ENCODE results near the gene MIER2.

MIER2 gene

GRCh38 chr19:307793-308420 is 36.7 kb downstream of the MIER2 start:
- no peaks in the 10 kb centered on the region for H3K27me3 Mint-ChIP-seq (ENCODE audit: low read depth)
- H3K4me1 Mint-ChIP-seq (ENCODE audit: low read depth) = no peaks in the 10 kb centered on the region
- peaks cover 15% of the 10 kb centered on the region for H3K36me3 Mint-ChIP-seq (ENCODE audit: low read depth)
- H3K4me3 Mint-ChIP-seq = no peak overlapping the region
- DNase-seq (ENCODE audit: low spot score) = no peak
- no peak overlapping the region for H3K27ac Mint-ChIP-seq
- H3K9me3 Mint-ChIP-seq = no peaks in the 10 kb centered on the region

- Mint-ChIP-seq H3K27me3 (ENCODE audit: low read depth) (no peaks in the 10 kb centered on the region), H3K36me3 (ENCODE audit: low read depth) (peaks cover 15% of the 10 kb centered on the region), H3K4me3 (no peak overlapping the region), H3K4me1 (ENCODE audit: low read depth) (no peaks in the 10 kb centered on the region), H3K9me3 (no peaks in the 10 kb centered on the region), H3K27ac (no peak overlapping the region)
- DNase-seq (ENCODE audit: low spot score) = no peak
Observed at GRCh38 chr19:307111-307531, 37.5 kb downstream of the MIER2 start.

- Mint-ChIP-seq H3K36me3 (ENCODE audit: low read depth) (peaks cover 12% of the 10 kb centered on the region), H3K27me3 (ENCODE audit: low read depth) (no peaks in the 10 kb centered on the region), H3K27ac (no peak overlapping the region), H3K4me3 (no peak overlapping the region), H3K4me1 (ENCODE audit: low read depth) (no peaks in the 10 kb centered on the region), H3K9me3 (no peaks in the 10 kb centered on the region)
- DNase-seq (ENCODE audit: low spot score) = no peak
Observed at GRCh38 chr19:306151-306900, 38.3 kb downstream of the MIER2 start.

- no peak overlapping the region for H3K4me3 Mint-ChIP-seq
- peaks cover 10% of the 10 kb centered on the region for H3K36me3 Mint-ChIP-seq (ENCODE audit: low read depth)
- H3K27ac Mint-ChIP-seq = no peak overlapping the region
- no peaks in the 10 kb centered on the region for H3K9me3 Mint-ChIP-seq
- H3K27me3 Mint-ChIP-seq (ENCODE audit: low read depth) = no peaks in the 10 kb centered on the region
- no peaks in the 10 kb centered on the region for H3K4me1 Mint-ChIP-seq (ENCODE audit: low read depth)
- no peak for DNase-seq (ENCODE audit: low spot score)
Observed at GRCh38 chr19:305240-306150, 39.1 kb downstream of the MIER2 start.

- H3K27me3 Mint-ChIP-seq (ENCODE audit: low read depth) = peaks cover 25% of the 10 kb centered on the region
- H3K9me3 Mint-ChIP-seq = no peaks in the 10 kb centered on the region
- no peaks in the 10 kb centered on the region for H3K4me1 Mint-ChIP-seq (ENCODE audit: low read depth)
- no peak for DNase-seq (ENCODE audit: low spot score)
- H3K27ac Mint-ChIP-seq = no peak overlapping the region
- H3K4me3 Mint-ChIP-seq = no peak overlapping the region
- no peaks in the 10 kb centered on the region for H3K36me3 Mint-ChIP-seq (ENCODE audit: low read depth)
Observed at GRCh38 chr19:296476-297225, 47.9 kb downstream of the MIER2 start.

GRCh38 chr19:295687-296370 is 48.8 kb downstream of the MIER2 start:
- Mint-ChIP-seq H3K36me3 (ENCODE audit: low read depth) (no peaks in the 10 kb centered on the region), H3K27me3 (ENCODE audit: low read depth) (peaks cover 25% of the 10 kb centered on the region), H3K27ac (no peak overlapping the region), H3K4me1 (ENCODE audit: low read depth) (no peaks in the 10 kb centered on the region), H3K4me3 (no peak overlapping the region), H3K9me3 (no peaks in the 10 kb centered on the region)
- no peak for DNase-seq (ENCODE audit: low spot score)

GRCh38 chr19:294946-295686 is 49.5 kb downstream of the MIER2 start:
- no peaks in the 10 kb centered on the region for H3K9me3 Mint-ChIP-seq
- H3K4me3 Mint-ChIP-seq = no peak overlapping the region
- no peak overlapping the region for H3K27ac Mint-ChIP-seq
- H3K36me3 Mint-ChIP-seq (ENCODE audit: low read depth) = no peaks in the 10 kb centered on the region
- no peaks in the 10 kb centered on the region for H3K4me1 Mint-ChIP-seq (ENCODE audit: low read depth)
- DNase-seq (ENCODE audit: low spot score) = peak; percentile 16
- H3K27me3 Mint-ChIP-seq (ENCODE audit: low read depth) = peaks cover 29% of the 10 kb centered on the region

GRCh38 chr19:294341-294945 is 50.2 kb downstream of the MIER2 start:
- Mint-ChIP-seq H3K36me3 (ENCODE audit: low read depth) (no peaks in the 10 kb centered on the region), H3K4me1 (ENCODE audit: low read depth) (no peaks in the 10 kb centered on the region), H3K27ac (no peak overlapping the region), H3K9me3 (no peaks in the 10 kb centered on the region), H3K4me3 (no peak overlapping the region), H3K27me3 (ENCODE audit: low read depth) (peaks cover 35% of the 10 kb centered on the region)
- DNase-seq (ENCODE audit: low spot score) = no peak

GRCh38 chr19:293436-294110 is 51.0 kb downstream of the MIER2 start:
- H3K36me3 Mint-ChIP-seq (ENCODE audit: low read depth) = no peaks in the 10 kb centered on the region
- H3K4me1 Mint-ChIP-seq (ENCODE audit: low read depth) = no peaks in the 10 kb centered on the region
- H3K9me3 Mint-ChIP-seq = no peaks in the 10 kb centered on the region
- H3K27ac Mint-ChIP-seq = no peak overlapping the region
- no peak overlapping the region for H3K4me3 Mint-ChIP-seq
- no peak for DNase-seq (ENCODE audit: low spot score)
- peaks cover 37% of the 10 kb centered on the region for H3K27me3 Mint-ChIP-seq (ENCODE audit: low read depth)

GRCh38 chr19:292951-293350 is 51.6 kb downstream of the MIER2 start:
- Mint-ChIP-seq H3K9me3 (no peaks in the 10 kb centered on the region), H3K27me3 (ENCODE audit: low read depth) (peaks cover 37% of the 10 kb centered on the region), H3K4me1 (ENCODE audit: low read depth) (no peaks in the 10 kb centered on the region), H3K27ac (no peak overlapping the region), H3K4me3 (no peak overlapping the region), H3K36me3 (ENCODE audit: low read depth) (no peaks in the 10 kb centered on the region)
- DNase-seq (ENCODE audit: low spot score) = no peak

- Mint-ChIP-seq H3K4me1 (ENCODE audit: low read depth) (no peaks in the 10 kb centered on the region), H3K9me3 (no peaks in the 10 kb centered on the region), H3K36me3 (ENCODE audit: low read depth) (no peaks in the 10 kb centered on the region), H3K4me3 (no peak overlapping the region), H3K27ac (no peak overlapping the region), H3K27me3 (ENCODE audit: low read depth) (peaks cover 38% of the 10 kb centered on the region)
- no peak for DNase-seq (ENCODE audit: low spot score)
Observed at GRCh38 chr19:292281-292884, 52.2 kb downstream of the MIER2 start.

Data from T-helper 2 cell treated with Interferon-gamma antibody and Interleukin-4, amounts not matched to agents 5 μg/mL and 100 μg/mL, for 36 hours (primary cell).